RWPE1 (cell line): ENCODE measurements around the gene CHD3.

Experiments
- CTCF ChIA-PET: fragments of 350-600 bp; sonication (Branson Sonifier 250); formaldehyde crosslinking; extraction: SDS; loops from one replicate; lab custom pipeline; 2021; lab: Yijun Ruan, JAX
- POLR2A ChIA-PET: fragments of 400-600 bp; formaldehyde crosslinking; extraction: SDS; loops from one replicate; lab custom pipeline; 2020; ENCODE audit warnings: antibody characterized with exemption; ENCODE audit not compliant: low non-redundant PET; lab: Yijun Ruan, JAX
- DNase-seq: peaks from one replicate; pipeline ENCODE4 v3.0.0; 2012; ENCODE audit warnings: low spot score
- H3K27ac ChIP-seq: fragments of 450-650 bp; 2 replicates; pipeline ENCODE4 v1.5.1; 2017
- TF ChIP-seq, protein P1 (sequence below): fragments of 450-650 bp; conservative IDR thresholded peaks from 2 replicates; pipeline ENCODE4 v1.5.1; 2017; ENCODE audit warnings: low read depth, mild to moderate bottlenecking

Gene CHD3

DNA sequence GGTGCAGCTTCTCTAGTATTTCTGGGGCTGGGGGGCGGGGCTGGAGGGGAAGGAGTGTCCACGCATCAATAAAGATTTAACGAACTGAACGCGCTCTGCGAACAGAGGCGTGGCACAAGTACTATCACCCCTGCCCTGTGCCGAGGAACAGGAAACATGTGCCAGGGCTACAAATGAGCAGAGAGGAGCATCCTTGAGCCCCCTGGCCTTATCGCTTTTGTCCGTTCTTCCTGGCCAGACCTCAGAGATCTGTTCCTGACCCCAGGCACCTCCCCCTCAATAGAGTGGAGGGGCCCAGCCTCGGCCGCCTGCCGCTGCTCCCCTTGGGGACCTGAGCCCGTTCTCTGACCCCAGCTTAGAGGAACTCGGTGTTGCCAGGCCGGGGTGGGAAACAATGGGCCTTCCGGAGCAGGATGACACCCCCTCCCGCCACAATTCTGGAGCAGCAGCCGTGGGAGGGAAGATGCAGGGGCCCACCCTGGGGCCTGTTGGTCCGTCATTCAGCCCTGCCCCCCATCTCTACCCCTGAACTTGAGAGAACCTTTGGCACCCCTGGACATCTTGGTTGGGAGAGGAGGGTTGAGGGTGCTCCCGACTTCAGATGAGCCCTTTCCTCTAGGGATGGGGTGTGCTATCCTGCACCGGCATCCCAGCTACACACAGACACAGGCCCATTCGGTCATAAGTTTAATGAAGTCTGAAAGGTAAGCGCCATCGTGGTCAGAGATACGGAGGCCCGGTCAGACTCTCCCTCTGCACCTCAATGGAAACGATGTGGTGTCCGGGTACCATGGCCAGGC, 32.4 kb upstream of the CHD3 start:
- CTCF ChIA-PET, result interaction anchor here (0.6 to 2.3 kb wide), 6 partner anchors 10 to 201 kb away, joined by 3 to 13 read pairs (median 4); no protein-coding TSS in a partner anchor

DNA sequence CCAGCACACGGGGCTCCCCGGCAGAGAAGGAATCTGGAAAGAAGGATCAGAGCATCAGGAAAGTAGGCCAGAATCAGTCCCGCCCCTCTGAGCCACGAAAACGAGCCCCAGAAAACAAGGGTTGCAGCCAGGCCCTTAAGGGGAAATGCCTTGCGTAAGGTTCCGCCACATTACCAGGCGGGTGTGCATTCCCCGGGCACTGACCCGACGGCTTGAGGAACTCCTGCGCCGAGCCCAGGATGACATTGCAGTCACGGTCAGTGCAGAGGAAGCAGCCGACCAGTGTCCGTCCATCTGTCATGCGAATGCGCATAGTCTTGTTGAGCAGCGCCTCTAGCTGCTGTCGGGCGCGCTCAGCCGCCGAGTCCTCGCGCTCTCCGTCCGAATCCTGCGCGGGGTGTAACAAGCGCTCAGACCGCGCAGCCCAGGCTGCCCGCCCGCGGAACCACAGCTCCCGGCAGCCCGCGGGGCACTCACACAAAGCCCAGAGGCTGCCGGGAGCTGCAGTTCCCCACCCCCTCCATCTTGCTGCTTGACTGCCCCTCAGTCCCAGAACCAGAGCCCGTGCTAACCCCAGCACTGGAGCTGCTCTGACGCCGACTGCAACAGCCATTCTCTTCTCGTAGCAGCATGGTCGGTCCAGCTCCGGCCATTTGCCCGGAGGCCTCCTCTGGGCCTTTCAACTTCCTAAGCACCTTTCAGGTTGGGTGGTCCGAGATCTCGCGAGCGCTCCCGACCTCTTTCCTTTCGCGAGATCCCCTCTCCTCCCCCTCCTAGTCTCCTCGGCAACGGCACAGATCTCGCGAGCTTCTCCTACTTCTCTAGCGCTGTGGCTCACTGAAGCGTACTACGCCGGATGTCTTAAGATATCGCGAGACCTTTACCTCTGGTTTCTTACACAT, 31.5 kb upstream of the CHD3 start, which contains the start of gene NAA38:
Gene NAA38, minus strand, starts transcription at position 749 of the 902 bp plus-strand sequence. Its CDS starts 96 bp downstream, at position 653.
- ChIA-PET POLR2A (interaction anchor here (0.5 to 1.1 kb wide), 3 partner anchors 14 to 213 kb away, joined by 3 to 7 read pairs (median 3); no protein-coding TSS in a partner anchor), CTCF (interaction anchor here (0.6 to 2.3 kb wide), 6 partner anchors 9 to 200 kb away, joined by 3 to 13 read pairs (median 4); no protein-coding TSS in a partner anchor)
- TF ChIP-seq, protein P1, sequence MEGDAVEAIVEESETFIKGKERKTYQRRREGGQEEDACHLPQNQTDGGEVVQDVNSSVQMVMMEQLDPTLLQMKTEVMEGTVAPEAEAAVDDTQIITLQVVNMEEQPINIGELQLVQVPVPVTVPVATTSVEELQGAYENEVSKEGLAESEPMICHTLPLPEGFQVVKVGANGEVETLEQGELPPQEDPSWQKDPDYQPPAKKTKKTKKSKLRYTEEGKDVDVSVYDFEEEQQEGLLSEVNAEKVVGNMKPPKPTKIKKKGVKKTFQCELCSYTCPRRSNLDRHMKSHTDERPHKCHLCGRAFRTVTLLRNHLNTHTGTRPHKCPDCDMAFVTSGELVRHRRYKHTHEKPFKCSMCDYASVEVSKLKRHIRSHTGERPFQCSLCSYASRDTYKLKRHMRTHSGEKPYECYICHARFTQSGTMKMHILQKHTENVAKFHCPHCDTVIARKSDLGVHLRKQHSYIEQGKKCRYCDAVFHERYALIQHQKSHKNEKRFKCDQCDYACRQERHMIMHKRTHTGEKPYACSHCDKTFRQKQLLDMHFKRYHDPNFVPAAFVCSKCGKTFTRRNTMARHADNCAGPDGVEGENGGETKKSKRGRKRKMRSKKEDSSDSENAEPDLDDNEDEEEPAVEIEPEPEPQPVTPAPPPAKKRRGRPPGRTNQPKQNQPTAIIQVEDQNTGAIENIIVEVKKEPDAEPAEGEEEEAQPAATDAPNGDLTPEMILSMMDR, result peak; percentile 48; the same call in 1 of the 2 replicates
- H3K27ac ChIP-seq, result peak within 1 kb of the TSS; percentile 94
- peak; percentile 94 for DNase-seq

More for the DNA sequence above, 32.4 kb upstream of the CHD3 start:
- TF ChIP-seq, protein P1, result no peak
- POLR2A ChIA-PET, result interaction anchor here (1.0 kb wide), 1 partner anchor 13 kb away, joined by 3 read pairs; no protein-coding TSS in a partner anchor
- peak overlapping the region; percentile 94 for H3K27ac ChIP-seq
- DNase-seq, result no peak

DNA sequence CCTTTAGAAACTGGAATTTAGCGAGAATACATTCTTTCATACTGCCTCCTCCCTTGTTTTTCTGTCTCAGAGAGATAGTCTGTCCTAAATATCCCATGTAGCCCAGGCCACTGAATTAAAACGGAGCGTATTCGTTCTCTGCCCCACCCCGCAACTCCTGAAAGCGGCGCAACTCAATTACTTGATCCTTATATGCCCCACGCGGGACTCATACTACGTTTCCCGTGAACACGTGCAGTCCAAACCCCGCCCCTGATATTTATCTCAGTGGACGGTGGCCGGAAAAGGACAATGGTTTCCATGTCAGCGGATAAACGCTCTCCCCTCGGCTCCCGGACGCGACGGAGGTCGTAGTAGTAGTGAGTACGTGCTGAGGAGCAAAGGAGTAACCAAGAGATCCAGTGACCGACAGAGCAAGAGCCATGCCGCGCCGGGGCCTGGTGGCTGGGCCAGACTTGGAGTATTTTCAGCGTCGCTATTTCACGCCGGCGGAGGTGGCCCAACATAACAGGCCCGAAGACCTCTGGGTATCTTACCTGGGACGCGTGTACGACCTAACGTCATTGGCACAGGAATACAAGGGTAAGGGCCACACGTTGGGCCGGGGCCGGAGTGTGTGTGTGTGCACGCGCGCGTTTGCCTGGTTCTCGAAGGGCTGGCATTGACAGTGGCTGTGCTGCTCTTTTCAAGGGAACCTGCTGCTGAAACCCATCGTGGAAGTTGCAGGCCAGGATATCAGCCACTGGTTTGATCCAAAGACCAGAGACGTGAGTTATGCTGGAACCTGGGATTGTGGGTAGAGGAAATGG, 30.7 kb upstream of the CHD3 start, which contains the start of gene CYB5D1:
Gene CYB5D1, plus strand, starts transcription at position 291 of the 809 bp plus-strand sequence. Its CDS starts 132 bp downstream, at position 423.
- CTCF ChIA-PET, result interaction anchor here (0.6 to 2.3 kb wide), 6 partner anchors 8 to 199 kb away, joined by 3 to 13 read pairs (median 4); no protein-coding TSS in a partner anchor
- peak within 1 kb of the TSS; percentile 94 for H3K27ac ChIP-seq
- POLR2A ChIA-PET, result interaction anchor here (1.0 to 1.1 kb wide), 2 partner anchors 14 to 19 kb away, joined by 3 to 7 read pairs; no protein-coding TSS in a partner anchor

DNA sequence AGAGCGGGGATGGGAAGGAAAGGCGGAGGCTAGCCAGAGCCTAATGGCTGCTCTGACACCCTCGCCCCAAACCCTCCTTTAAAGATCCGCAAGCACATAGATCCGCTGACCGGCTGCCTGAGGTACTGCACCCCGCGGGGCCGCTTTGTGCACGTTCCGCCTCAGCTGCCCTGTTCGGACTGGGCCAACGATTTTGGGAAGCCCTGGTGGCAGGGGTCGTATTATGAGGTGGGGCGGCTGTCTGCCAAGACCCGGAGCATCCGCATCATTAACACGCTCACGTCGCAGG, 30.1 kb upstream of the CHD3 start:
- TF ChIP-seq, protein P1, result peak; percentile 67
- CTCF ChIA-PET, result interaction anchor here (0.6 to 1.5 kb wide), 5 partner anchors 8 to 131 kb away, joined by 3 to 4 read pairs (median 4); no protein-coding TSS in a partner anchor
- no peak for DNase-seq
- POLR2A ChIA-PET, result no interaction called here
- peak overlapping the region; percentile 94 for H3K27ac ChIP-seq

More for the DNA sequence above, 30.7 kb upstream of the CHD3 start, which contains the start of gene CYB5D1:
- DNase-seq, result no peak
- TF ChIP-seq, protein P1, result no peak

DNA sequence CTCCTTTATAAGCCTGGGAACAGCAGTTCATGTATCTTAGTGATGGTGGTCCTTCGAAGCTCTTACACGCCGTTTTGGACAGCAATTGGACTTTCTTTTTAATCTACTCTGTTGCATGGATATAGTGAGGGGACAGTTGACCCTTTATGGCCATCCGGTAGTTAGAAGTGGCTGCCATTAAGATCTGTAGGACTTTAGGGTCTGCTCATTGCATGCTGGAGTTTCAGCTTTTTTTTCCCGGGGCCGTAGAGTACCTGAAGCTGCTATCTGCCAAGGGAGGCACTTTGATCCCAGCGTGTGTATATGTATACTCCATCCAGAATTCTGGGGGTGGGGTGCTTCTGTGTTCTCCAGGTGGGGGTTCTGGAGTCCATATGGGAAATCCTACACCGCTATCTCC, 29.6 kb upstream of the CHD3 start:
- H3K27ac ChIP-seq, result peak overlapping the region; percentile 94
- TF ChIP-seq, protein P1, result no peak
- DNase-seq, result no peak
- POLR2A ChIA-PET, result no interaction called here
- CTCF ChIA-PET, result interaction anchor here (0.6 to 1.5 kb wide), 5 partner anchors 8 to 130 kb away, joined by 3 to 4 read pairs (median 4); no protein-coding TSS in a partner anchor
